ENCODE measurements around the gene FGF13.

FGF13 gene

DNA sequence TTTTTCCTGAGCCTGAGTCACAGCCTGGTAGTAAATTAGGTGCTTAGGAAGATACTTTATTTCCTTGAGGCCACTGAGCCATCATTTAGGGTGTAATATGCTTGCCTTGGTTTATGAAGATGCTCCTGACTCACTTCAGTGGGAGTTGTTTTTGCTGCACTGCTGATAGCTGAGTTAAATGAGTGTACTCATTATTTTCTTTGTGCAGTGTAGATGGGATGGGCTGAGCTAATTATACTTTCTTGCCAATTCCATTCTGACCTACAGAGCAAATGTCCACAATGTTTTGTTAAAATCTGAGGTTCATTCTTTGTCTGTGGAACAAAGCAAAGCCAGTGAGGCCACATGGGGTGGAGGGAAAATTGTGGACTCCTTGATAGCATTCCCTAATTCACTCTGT is 60.0 kb downstream of the FGF13 start:
- no peak for DNase-seq

DNA sequence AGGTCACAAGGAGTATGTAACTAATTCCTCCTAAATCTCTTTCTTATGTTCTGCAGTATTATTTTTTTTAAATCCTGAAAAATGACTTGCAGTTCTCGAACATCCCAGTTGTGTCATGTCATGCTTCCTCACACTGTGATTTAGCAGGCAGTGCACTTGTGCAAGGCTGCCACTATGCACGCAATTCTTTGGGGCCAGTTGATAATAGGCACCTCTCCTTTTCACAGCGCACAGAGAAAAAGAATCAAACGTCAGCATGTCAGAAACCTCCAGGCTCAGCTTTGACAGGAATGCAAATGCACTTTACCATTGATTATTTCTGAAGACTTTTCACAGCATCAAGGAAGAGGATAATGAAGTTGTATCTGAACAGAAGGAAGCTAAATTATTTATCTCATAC is 62.9 kb downstream of the FGF13 start:
- no peak for DNase-seq

DNA sequence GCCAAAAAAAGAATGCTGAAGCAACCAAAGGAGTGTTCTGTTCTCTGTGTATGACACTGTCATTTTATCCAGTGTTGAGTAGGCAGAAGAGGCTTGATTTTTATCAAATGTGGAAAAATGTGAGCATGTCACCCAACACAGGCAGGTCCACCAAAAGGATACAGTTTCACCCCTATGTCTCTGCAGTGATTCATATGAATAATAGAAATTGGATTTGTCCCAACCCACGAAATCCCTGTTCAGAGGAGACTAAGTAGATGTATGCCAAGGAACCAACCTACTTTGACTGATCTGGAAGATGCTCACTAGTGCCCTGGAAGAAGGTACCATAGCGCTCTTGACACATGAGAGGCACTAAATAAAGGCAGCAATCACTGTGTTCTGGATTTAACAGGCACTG is 72.5 kb downstream of the FGF13 start:
- no peak for DNase-seq
